ENCODE results near the gene ARMC12. TPM values are rescaled to one million over a fixed set of nuclear protein-coding genes. Genes with fewer than 3 reads are reported as not detected.
A peak's percentile ranks its signal among the peaks of the same experiment; 100 is the strongest.

The ARMC12 gene
- total RNA-seq, 4 donors from 2014 or later, result 1.6 TPM; not detected in 2

DNA sequence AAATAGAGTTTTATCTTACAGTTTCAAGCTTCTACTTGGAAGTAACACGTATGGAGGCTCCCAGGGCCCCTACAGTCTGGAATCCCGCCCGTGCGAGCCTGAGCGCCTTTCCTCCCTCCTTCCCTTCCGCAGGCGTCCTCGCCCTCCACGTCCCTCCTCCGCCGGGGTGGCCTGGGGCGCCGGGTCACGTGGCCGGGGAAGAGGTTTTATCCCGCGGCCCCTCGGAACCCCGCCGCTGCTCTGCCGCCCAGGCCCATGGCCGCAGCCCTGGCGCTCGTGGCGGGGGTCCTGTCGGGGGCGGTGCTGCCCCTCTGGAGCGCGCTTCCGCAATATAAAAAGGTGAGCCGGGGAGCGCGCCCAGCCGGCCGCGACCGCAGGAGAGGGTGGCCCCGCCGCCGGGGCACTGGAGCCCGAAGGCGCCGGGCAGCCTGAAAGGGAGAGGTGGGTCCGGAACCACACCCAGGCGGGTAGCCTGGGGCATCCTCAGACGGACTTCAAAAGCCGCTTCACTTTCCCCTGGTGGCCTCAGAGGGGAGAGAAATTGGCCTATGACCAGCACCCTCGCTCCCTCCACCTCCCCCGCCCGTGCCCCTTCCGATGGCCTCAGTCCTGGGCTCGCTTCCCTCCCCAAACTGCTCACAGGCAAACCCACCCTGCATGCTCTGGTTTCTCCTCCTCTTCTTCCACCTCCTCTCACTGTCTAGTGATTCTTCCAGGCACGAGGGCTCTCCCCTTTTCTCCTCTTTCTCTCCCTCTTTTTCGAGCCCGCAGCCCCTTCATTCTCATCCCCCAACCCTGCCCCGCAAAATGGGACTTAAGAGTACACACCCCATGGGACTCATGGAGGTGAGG, 39.8 kb downstream of the ARMC12 start, which contains the start of gene CLPSL2:
Gene CLPSL2, plus strand, starts transcription at position 235 of the 852 bp plus-strand sequence. Its CDS starts 21 bp downstream, at position 256.
- H3K4me1 ChIP-seq, result peaks cover 0 to 3% of the 10 kb centered on the region in 2 donors
- H3K4me3 ChIP-seq, result peak within 1 kb of the TSS in 1 of 2 donors; percentile 25
- intact Hi-C loops (cut with DNase I; ENCODE audit: low total_unique reads), result no loop called here
- no peak for DNase-seq
- no peaks in the 10 kb centered on the region for H3K9me3 ChIP-seq
- no peaks in the 10 kb centered on the region for H3K36me3 ChIP-seq
- TF ChIP-seq, protein P1, sequence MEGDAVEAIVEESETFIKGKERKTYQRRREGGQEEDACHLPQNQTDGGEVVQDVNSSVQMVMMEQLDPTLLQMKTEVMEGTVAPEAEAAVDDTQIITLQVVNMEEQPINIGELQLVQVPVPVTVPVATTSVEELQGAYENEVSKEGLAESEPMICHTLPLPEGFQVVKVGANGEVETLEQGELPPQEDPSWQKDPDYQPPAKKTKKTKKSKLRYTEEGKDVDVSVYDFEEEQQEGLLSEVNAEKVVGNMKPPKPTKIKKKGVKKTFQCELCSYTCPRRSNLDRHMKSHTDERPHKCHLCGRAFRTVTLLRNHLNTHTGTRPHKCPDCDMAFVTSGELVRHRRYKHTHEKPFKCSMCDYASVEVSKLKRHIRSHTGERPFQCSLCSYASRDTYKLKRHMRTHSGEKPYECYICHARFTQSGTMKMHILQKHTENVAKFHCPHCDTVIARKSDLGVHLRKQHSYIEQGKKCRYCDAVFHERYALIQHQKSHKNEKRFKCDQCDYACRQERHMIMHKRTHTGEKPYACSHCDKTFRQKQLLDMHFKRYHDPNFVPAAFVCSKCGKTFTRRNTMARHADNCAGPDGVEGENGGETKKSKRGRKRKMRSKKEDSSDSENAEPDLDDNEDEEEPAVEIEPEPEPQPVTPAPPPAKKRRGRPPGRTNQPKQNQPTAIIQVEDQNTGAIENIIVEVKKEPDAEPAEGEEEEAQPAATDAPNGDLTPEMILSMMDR (IDR thresholded peaks at IDR 0.05), result no peak
- no peak for TF ChIP-seq POLR2A (IDR thresholded peaks at IDR 0.05)
- no peaks in the 10 kb centered on the region for H3K27me3 ChIP-seq
- H3K27ac ChIP-seq, result no peak within 1 kb of the TSS

DNA sequence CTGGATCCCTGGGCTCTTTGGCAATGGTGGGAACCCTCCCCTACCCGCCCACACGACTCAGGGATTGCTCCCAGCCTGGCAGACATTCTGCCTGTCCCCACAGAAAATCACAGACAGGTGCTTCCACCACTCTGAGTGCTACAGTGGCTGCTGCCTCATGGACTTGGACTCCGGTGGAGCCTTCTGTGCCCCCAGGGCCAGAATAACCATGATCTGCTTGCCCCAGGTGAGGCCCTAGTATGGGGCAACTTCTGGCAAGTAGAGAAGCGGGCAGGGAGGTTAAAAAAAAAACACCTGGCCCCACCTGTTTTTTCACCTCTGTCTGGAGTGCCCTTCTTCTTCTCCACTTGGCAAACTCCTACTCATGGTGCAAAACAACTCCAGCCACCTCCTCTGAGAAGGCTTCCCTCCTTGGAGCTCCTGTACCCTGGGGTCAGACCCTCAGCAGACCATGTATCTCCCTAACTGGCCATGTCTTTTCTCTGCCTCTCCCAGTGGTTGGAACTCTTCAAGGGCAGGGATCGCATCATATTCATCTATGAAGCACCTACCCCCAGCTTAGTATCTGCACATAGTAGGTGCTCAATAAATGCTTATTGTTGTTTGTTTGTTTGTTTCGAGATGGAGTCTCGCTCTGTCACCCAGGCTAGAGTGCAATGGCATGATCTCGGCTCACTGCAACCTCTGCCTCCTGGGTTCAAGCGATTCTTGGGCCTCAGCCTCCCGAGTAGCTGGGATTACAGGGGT, 40.7 kb downstream of the ARMC12 start:
- TF ChIP-seq, protein P1 (IDR thresholded peaks at IDR 0.05), result no peak
- no peak for TF ChIP-seq POLR2A (IDR thresholded peaks at IDR 0.05)
- no peak overlapping the region for H3K4me3 ChIP-seq
- intact Hi-C loops (cut with DNase I; ENCODE audit: low total_unique reads), result no loop called here
- peaks cover 0 to 3% of the 10 kb centered on the region in 2 donors for H3K4me1 ChIP-seq
- no peak overlapping the region for H3K27ac ChIP-seq
- H3K36me3 ChIP-seq, result no peaks in the 10 kb centered on the region
- no peaks in the 10 kb centered on the region for H3K27me3 ChIP-seq
- H3K9me3 ChIP-seq, result no peaks in the 10 kb centered on the region
- no peak for DNase-seq

DNA sequence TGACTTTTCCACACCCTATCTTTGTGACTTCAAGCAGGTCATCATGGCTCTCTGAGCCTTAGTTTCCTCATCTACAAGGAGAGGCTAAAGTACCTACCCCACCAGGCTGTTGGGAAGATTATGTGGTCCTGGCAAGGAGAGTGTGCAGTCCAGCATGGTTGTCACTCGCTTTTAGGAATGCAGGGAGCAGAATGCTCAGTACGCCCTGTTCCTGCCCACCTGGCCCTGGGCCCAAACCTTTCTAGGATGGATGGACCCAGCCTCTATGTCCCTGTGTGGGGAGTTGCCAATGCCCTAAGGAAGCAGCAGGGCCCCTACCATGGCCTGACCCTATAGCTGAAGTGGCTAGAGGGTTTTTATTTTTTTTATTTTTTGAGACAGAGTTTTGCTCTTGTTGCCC, 41.6 kb downstream of the ARMC12 start:
- intact Hi-C loops (cut with DNase I; ENCODE audit: low total_unique reads), result no loop called here
- Histone ChIP-seq H3K9me3 (no peaks in the 10 kb centered on the region), H3K27me3 (no peaks in the 10 kb centered on the region), H3K4me3 (no peak overlapping the region), H3K27ac (no peak overlapping the region), H3K36me3 (no peaks in the 10 kb centered on the region), H3K4me1 (peaks cover 0 to 3% of the 10 kb centered on the region in 2 donors)
- TF ChIP-seq, protein P1 (IDR thresholded peaks at IDR 0.05), result no peak
- no peak for TF ChIP-seq POLR2A (IDR thresholded peaks at IDR 0.05)
- DNase-seq, result no peak

DNA sequence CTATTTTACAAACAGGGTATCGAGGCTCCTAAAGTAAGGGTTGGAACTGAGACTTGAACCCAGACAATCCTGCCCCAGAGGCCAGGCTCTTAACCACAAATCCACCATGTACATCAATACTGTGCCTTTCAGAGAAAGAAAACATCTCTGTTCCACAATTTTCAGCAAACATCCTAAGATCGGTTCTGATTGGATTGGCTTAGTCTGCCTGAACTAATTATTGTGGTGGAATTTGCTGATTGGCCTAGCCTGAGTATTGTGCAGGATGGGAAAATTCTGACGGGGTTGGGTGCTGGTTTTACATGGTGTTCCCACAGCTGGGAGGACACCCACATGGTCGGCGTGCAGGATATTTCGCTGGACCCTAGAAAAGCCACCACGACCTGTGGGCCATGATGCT, 43.9 kb downstream of the ARMC12 start, which contains the start of gene CLPSL1:
Gene CLPSL1, plus strand, starts transcription at position 301 of the 400 bp plus-strand sequence. Its CDS starts 92 bp downstream, at position 393.
- no peaks in the 10 kb centered on the region for H3K36me3 ChIP-seq
- DNase-seq, result no peak
- intact Hi-C loops (cut with DNase I; ENCODE audit: low total_unique reads), result no loop called here

More for the DNA sequence above, 43.9 kb downstream of the ARMC12 start, which contains the start of gene CLPSL1:
- Histone ChIP-seq H3K4me1 (peaks cover 0 to 3% of the 10 kb centered on the region in 2 donors), H3K9me3 (no peaks in the 10 kb centered on the region), H3K4me3 (no peak within 1 kb of the TSS), H3K27me3 (no peaks in the 10 kb centered on the region), H3K27ac (no peak within 1 kb of the TSS)
- TF ChIP-seq, protein P1 (IDR thresholded peaks at IDR 0.05), result no peak
- no peak for TF ChIP-seq POLR2A (IDR thresholded peaks at IDR 0.05)

All from uterus (tissue), 4 donors.